ENCODE results near the gene PTPRCAP.
A peak's percentile ranks its signal among the peaks of the same experiment; 100 is the strongest.

PTPRCAP gene

GRCh38 chr11:67464411-67465188 lies 27.1 kb upstream of the PTPRCAP start:
- peak; percentile 91 for DNase-seq

GRCh38 chr11:67463680-67464410 lies 26.4 kb upstream of the PTPRCAP start:
- no peak for DNase-seq

- DNase-seq = no peak
Observed at GRCh38 chr11:67463186-67463585, 25.7 kb upstream of the PTPRCAP start.

- no peak for DNase-seq
Observed at GRCh38 chr11:67458266-67458665, 20.8 kb upstream of the PTPRCAP start.

GRCh38 chr11:67457453-67457852 lies 20.0 kb upstream of the PTPRCAP start:
- DNase-seq = no peak

GRCh38 chr11:67456068-67456705 lies 18.7 kb upstream of the PTPRCAP start:
- no peak for DNase-seq

- no peak for DNase-seq
Observed at GRCh38 chr11:67455054-67455453, 17.6 kb upstream of the PTPRCAP start, which contains the start of gene CABP4. Gene CABP4, plus strand, starts transcription at chr11:67455354. Its CDS starts 70 bp downstream, at chr11:67455424.

GRCh38 chr11:67453816-67454732 lies 16.6 kb upstream of the PTPRCAP start:
- no peak for DNase-seq

GRCh38 chr11:67452141-67452952 lies 14.9 kb upstream of the PTPRCAP start, which contains the start of gene GPR152:
Gene GPR152, minus strand, starts transcription at chr11:67452729. Its CDS starts 5 bp downstream, at chr11:67452724.
- DNase-seq = no peak

GRCh38 chr11:67451658-67451976 lies 14.1 kb upstream of the PTPRCAP start:
- no peak for DNase-seq

GRCh38 chr11:67450796-67451657 lies 13.5 kb upstream of the PTPRCAP start:
- DNase-seq = no peak

GRCh38 chr11:67449116-67449844 lies 11.8 kb upstream of the PTPRCAP start:
- no peak for DNase-seq

- DNase-seq = no peak
Observed at GRCh38 chr11:67448220-67448609, 10.7 kb upstream of the PTPRCAP start.

GRCh38 chr11:67445515-67445914 lies 8.0 kb upstream of the PTPRCAP start:
- no peak for DNase-seq

- no peak for DNase-seq
Observed at GRCh38 chr11:67442504-67443404, 5.3 kb upstream of the PTPRCAP start.

GRCh38 chr11:67441731-67442351 lies 4.4 kb upstream of the PTPRCAP start:
- no peak for DNase-seq

GRCh38 chr11:67441098-67441563 lies 3.6 kb upstream of the PTPRCAP start:
- DNase-seq = no peak

Data from activated CD4-positive, alpha-beta T cell treated with anti-CD3 and anti-CD28 coated beads, Interleukin-2, amount 50 U/mL, for 1 hour (primary cell).